GM19025 (cell line): ENCODE data around the gene ATXN3L.

Experiments used
- ATAC-seq: cut with Tn5 transposase; IDR thresholded peaks from one replicate; pipeline ENCODE4 v1.9.1; 2021; ENCODE audit warnings: mild to moderate bottlenecking, low read depth, moderate library complexity; ENCODE audit not compliant: unreplicated experiment

The ATXN3L gene

GRCh38 chrX:13271511-13271910 lies 48.3 kb downstream of the ATXN3L start:
- ATAC-seq = no peak

- ATAC-seq = no peak
These were observed 49.5 kb downstream of the ATXN3L start for GRCh38 chrX:13270360-13270759.

- no peak for ATAC-seq
These were observed 51.0 kb downstream of the ATXN3L start for GRCh38 chrX:13268874-13269273.
